HG03469 (cell line): ENCODE results near the gene ANKRD31.
"Not testable (repeated sequence)": the region's sequence is repeated elsewhere in the genome, so short reads cannot be mapped to it uniquely, and the experiment has no call there.

Source experiments
- ATAC-seq: cut with Tn5 transposase; IDR thresholded peaks from one replicate; pipeline ENCODE4 v1.9.1; 2021; ENCODE audit warnings: mild to moderate bottlenecking, moderate library complexity, moderate number of reproducible peaks; ENCODE audit not compliant: unreplicated experiment

The ANKRD31 gene

GRCh38 chr5:75235711-75236110, 967 bp downstream of the ANKRD31 start:
- ATAC-seq = no peak

- no peak for ATAC-seq
Observed at GRCh38 chr5:75234251-75234650, 2.4 kb downstream of the ANKRD31 start.

DNA sequence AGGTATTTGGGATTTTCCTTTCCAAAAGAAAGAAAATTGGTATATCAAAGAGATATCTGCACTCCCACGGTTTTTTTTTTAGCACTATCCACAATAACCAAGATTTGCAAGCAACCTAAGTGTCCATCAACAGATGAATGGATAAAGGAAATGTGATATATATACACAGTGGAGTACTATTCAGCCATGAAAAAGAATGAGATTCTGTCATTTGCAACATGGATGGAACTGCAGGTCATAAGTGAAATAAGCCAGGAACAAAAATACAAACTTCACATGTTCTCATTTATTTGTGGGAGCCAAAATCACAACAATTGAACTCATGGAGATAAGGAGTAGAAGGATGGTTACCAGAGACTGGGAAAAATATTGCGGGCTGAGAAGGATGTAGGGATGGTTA, 9.8 kb downstream of the ANKRD31 start:
- no peak for ATAC-seq

GRCh38 chr5:75225506-75225905, 11.2 kb downstream of the ANKRD31 start:
- ATAC-seq = no peak

- ATAC-seq = not testable (repeated sequence)
Observed at GRCh38 chr5:75220787-75221186, 15.9 kb downstream of the ANKRD31 start.

DNA sequence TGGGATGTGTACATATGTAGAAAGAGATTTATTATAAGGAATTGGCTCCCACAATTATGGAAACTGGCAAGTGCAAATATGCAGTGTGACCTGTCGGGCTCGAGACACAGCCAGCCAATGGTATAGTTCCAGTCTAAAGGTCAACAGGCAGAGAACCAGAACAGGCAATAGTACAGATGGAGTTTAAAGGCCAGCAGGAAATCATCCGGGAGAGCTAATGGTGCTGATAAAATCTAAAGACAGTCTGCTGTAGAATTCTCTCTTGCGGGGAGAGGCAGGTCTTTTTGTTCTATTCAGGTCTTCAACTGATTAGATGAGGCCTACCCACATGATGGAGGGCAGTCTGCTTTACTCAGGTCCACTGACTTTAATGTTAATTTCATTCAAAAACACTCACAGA, 21.8 kb downstream of the ANKRD31 start:
- no peak for ATAC-seq

- no peak for ATAC-seq
Observed at GRCh38 chr5:75214409-75214808, 22.3 kb downstream of the ANKRD31 start.

DNA sequence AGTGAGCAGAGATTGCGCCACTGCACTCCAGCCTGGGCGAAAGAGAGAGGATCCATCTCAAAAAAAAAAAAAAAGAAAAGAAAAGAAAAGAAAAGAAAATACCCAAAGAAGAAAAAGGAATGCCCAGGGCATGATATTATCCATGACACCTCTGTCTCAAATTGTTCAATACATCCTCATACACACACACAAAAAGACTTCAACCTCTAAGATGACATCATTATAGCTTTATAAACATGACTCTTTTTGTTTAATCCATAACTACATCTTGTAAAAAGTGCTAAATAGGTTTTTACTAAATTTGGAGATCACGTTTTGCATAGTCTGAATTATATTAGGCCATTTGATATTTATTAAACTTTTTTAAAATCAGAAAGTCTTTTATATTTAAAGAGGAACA, 33.1 kb downstream of the ANKRD31 start:
- ATAC-seq = no peak

- ATAC-seq = no peak
Observed at GRCh38 chr5:75202935-75203334, 33.7 kb downstream of the ANKRD31 start.

- no peak for ATAC-seq
Observed at GRCh38 chr5:75200776-75201175, 35.9 kb downstream of the ANKRD31 start.

GRCh38 chr5:75199946-75200345, 36.7 kb downstream of the ANKRD31 start:
- no peak for ATAC-seq

DNA sequence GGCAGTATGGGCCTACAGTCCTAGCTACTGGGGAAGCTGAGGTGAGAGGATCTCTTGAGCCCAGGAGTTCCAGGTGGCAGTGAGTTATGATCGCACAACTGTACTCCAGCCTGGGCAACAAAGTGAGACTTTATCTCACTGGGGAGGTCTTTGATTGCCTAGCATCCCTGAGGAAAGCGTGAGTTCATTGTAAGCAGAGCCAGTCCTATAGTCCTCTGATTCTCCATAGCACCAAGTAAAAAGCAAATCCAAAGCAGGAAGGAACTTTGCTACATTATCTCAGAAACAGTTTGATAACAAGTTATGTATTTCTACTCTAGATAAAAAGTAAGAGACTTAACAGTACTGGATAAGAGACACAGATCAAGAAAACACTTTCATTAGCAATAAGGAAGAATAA, 37.6 kb downstream of the ANKRD31 start:
- ATAC-seq = no peak

DNA sequence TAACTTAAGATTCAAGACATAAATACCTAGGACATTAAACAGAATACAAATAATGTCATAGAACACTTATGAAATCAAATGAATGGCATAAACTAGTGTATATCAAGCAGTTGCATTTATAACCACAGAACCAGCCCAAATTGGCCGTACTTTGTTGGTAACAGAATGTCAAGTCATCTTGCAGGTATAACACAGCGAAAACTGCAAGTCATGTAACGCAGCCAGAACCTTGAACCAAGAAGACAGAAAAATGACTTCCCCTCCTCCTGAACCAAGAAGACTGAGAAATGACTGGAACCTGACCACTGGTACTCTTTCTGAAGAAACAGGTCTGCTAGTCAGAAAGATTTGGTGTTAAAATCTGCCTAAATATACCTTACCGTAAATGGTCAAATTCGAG, 38.9 kb downstream of the ANKRD31 start:
- ATAC-seq = no peak

GRCh38 chr5:75192804-75193203, 43.9 kb downstream of the ANKRD31 start:
- ATAC-seq = no peak

DNA sequence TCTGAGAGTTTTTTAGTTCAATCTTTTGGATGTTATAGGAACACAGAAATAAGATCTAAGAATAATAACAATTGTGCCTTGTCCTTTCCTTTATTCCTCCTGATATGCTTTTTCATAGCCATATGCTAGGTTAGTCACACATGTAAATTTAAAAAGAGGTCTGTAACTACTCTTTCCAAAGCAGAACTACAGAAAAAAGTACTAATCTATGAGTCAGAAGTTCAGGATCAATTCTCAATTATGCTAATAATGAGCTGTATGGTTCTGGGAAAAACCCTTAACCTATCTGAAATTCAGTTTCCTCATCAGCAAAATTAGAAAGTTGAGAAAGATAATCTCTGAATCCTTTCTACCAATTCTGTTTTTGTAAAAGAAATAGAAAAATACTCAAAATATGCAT, 44.4 kb downstream of the ANKRD31 start:
- ATAC-seq = no peak

- no peak for ATAC-seq
Observed at GRCh38 chr5:75190227-75190626, 46.5 kb downstream of the ANKRD31 start.

- ATAC-seq = no peak
Observed at GRCh38 chr5:75189353-75189752, 47.3 kb downstream of the ANKRD31 start.

DNA sequence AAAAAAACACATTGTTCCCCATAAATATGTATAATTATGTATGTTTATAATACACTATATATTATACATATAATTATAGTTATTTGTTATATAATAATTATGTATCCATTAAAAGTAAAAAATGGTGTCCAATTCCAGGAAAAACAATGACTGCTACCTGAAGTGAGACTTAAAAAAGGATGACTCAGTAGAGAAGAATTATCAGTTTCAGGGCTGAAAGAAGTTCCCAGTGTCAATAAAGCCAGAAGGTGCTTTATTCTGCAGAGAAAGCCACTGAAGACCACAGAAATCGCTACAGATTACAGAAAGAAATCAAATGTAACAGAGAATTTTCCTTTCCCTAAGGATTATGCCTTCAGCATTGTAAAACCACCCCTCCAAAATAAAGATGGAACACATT, 50.9 kb downstream of the ANKRD31 start:
- no peak for ATAC-seq

DNA sequence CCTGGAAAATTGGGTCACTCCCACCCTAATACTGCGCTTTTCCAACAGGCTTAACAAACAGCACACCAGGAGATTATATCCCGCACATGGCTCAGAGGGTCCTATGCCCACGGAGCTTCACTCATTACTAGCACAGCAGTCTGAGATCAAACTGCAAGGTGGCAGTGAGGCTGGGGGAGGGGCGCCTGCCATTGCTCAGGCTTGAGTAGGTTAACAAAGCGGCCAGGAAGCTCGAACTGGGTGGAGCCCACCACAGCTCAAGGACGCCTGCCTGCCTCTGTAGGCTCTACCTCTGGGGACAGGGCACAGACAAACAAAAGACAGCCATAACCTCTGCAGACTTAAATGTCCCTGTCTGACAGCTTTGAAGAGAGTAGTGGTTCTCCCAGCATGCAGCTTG, 60.7 kb downstream of the ANKRD31 start:
- ATAC-seq = not testable (repeated sequence)

DNA sequence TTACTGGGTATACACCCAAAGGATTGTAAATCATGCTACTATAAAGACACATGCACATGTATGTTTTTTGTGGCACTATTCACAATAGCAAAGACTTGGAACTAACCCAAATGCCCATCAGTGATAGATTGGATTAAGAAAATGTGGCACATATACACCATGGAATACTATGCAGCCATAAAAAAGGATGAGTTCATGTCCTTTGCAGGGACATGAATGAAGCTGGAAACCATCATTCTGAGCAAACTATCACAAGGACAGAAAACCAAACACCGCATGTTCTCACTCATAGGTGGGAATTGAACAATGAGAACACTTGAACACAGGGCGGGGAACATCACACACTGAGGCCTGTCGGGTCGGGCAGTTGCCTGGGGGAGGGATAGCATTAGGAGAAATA, 61.8 kb downstream of the ANKRD31 start:
- ATAC-seq = not testable (repeated sequence)

DNA sequence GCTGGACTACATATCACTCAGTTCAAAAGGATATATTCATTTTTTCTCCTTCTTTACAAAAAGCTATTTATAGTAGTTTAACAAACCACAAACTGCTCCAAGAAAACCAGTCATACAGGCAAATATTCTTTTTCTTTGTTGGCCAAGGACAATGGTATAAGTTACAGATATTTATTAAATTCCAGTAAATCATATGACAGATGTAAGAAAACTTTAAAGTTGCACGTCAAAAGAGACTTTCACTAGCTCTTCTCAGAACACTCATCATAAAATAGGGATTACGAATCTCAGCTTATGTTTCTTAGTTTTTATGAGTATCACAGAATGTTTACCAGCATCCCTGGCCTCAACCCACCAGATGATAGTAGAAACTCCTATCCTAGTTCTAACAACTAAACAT, 67.2 kb downstream of the ANKRD31 start:
- no peak for ATAC-seq

- ATAC-seq = no peak
Observed at GRCh38 chr5:75168026-75168735, 68.5 kb downstream of the ANKRD31 start.

DNA sequence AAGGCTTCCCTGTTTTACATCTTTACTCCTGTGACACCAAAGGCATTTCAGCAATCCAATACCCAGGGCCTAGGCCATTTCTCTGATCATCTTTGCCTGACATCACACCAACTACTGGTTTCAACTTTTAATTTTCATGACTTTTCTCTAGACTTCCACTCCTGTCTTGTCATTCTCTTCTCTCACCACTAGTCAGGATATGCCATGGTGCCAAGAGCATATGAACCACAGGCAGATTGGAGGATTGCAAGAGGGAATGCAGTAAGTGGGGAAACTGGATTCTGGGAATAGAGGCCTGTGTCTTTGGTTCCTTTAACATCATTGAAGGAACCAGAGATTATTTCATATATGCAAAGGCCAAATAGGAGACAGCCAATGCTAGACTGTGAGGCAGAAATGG, 69.3 kb downstream of the ANKRD31 start:
- ATAC-seq = no peak
